ENCODE results near the gene THSD7B.

THSD7B gene

GRCh38 chr2:136777391-136777790 is 12.0 kb downstream of the THSD7B start:
- H3K27ac ChIP-seq, result no peak overlapping the region
- no peak for TF ChIP-seq ZFX (IDR thresholded peaks at IDR 0.05; ENCODE audit: borderline replicate concordance)
- TF ChIP-seq CTCF (IDR thresholded peaks at IDR 0.05), result no peak

GRCh38 chr2:136783856-136784255 is 18.5 kb downstream of the THSD7B start:
- H3K27ac ChIP-seq, result no peak overlapping the region
- TF ChIP-seq ZFX (IDR thresholded peaks at IDR 0.05; ENCODE audit: borderline replicate concordance), result no peak
- no peak for TF ChIP-seq CTCF (IDR thresholded peaks at IDR 0.05)

GRCh38 chr2:136785215-136785614 is 19.9 kb downstream of the THSD7B start:
- no peak overlapping the region for H3K27ac ChIP-seq
- TF ChIP-seq ZFX (IDR thresholded peaks at IDR 0.05; ENCODE audit: borderline replicate concordance) (no peak), CTCF (IDR thresholded peaks at IDR 0.05) (no peak)

GRCh38 chr2:136787970-136788369 is 22.6 kb downstream of the THSD7B start:
- H3K27ac ChIP-seq, result no peak overlapping the region
- TF ChIP-seq CTCF (IDR thresholded peaks at IDR 0.05) (no peak), ZFX (IDR thresholded peaks at IDR 0.05; ENCODE audit: borderline replicate concordance) (no peak)

- H3K27ac ChIP-seq, result no peak overlapping the region
- TF ChIP-seq CTCF (IDR thresholded peaks at IDR 0.05) (peak; percentile 17; the same call in 1 of the 2 replicates), ZFX (IDR thresholded peaks at IDR 0.05; ENCODE audit: borderline replicate concordance) (no peak)
These were observed 31.0 kb downstream of the THSD7B start for GRCh38 chr2:136796339-136796738.

GRCh38 chr2:136798766-136799165 is 33.4 kb downstream of the THSD7B start:
- no peak for TF ChIP-seq CTCF (IDR thresholded peaks at IDR 0.05)
- no peak for TF ChIP-seq ZFX (IDR thresholded peaks at IDR 0.05; ENCODE audit: borderline replicate concordance)
- no peak overlapping the region for H3K27ac ChIP-seq

GRCh38 chr2:136801661-136802060 is 36.3 kb downstream of the THSD7B start:
- TF ChIP-seq ZFX (IDR thresholded peaks at IDR 0.05; ENCODE audit: borderline replicate concordance) (no peak), CTCF (IDR thresholded peaks at IDR 0.05) (no peak)
- no peak overlapping the region for H3K27ac ChIP-seq
